ENCODE measurements around the gene LRWD1.
A peak's percentile ranks its signal among the peaks of the same experiment; 100 is the strongest.
"Not testable (repeated sequence)": the region's sequence is repeated elsewhere in the genome, so short reads cannot be mapped to it uniquely, and the experiment has no call there.

LRWD1 gene

DNA sequence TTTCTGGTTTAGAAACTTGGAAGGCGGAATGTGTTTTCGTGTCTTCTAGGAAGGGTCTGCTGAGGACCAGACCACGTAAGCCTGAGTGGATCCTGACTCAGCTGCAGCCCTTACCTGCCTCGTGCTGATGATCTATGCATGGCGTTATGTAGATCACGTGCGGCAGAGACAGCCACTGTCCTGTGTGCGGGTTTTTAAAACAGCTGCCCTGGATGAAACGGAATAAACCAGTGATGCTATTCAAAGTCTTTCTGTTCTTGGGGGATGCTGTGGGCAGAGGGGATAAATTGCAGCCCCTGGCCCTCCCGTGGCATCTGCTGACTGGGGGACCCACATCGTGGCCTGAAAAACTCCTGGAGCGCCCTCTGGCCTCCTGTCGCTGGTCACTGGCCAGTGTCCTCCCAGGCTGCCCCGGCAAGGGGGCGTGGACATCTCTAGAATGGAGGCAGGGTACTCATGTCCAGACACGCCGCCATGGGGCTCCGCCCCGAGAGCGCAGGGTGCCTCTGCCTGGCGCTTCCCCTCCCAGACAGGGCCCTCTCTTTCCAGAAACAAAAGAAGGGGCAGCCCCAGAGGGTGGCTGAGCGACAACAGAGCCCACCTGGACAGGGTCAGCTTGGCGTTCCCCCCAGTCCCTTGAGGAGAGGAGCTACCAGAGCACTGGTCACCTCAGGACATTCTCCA, 13.3 kb upstream of the LRWD1 start:
- no peak for DNase-seq
- no peak for TF ChIP-seq POLR2A (IDR thresholded peaks at IDR 0.05; ENCODE audit: low read length)
- no peak for TF ChIP-seq GATA1 (IDR thresholded peaks at IDR 0.05; ENCODE audit: low read depth, low read length)

DNA sequence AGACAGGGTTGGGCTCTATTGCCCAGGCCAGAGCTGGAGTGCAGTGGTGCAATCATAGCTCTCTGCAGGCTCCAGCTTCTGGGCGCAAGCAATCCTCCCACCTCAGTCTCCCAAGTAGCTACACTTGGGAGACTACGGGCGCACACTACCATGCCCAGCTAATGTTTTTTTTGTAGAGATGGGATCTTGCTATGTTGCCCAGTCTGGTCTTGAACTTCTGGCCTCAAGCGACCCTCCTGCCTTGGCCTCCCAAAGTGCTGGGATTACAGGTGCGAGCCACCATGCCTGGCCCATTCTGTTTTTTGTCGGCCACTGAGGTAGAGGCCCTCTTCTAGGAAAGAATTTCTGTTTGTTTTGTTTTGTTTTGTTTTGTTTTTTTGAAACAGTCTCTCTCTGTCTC, 12.3 kb upstream of the LRWD1 start:
- TF ChIP-seq POLR2A (IDR thresholded peaks at IDR 0.05; ENCODE audit: low read length) (no peak), GATA1 (IDR thresholded peaks at IDR 0.05; ENCODE audit: low read depth, low read length) (no peak)
- DNase-seq, result no peak

DNA sequence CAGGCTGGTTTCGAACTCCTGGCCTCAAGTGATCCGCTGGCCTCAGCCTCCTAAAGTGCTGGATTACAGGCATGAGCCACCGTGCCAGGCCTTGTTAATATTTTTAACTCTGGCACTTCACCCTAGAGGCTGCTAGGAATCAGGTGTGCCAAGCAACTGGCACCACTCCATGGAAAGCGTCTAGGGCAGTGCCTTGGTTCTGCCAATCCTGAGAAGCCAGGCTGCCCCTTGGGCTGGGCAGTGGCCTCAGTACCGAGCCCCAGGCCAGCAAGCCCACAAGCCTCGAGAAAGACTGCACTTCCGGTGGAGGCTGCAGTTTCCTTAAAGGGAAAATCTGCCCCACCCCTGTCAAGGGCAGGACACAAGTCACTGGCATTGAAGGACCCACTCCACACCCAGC, 11.5 kb upstream of the LRWD1 start:
- no peak for DNase-seq
- TF ChIP-seq POLR2A (IDR thresholded peaks at IDR 0.05; ENCODE audit: low read length), result no peak
- no peak for TF ChIP-seq GATA1 (IDR thresholded peaks at IDR 0.05; ENCODE audit: low read depth, low read length)

DNA sequence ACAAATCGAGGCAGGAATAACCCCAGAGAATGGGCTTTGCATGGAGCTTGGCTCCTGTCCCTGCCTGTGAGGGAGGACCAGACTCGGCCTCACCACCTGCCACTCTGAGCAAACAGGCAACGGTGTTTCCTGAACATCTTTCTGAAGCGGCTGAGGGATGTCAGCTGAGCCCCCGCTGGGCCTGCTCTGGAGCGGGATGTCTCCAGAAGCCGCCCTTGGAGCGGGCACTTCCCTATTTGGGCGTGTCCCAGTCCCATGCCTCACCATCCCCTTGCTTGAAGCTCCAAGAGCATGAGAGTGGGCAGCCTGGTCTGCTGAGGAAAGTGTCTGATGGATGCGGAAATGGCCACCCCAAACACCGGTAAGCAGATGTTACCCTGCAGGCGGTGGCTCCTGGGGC, 10.3 kb upstream of the LRWD1 start:
- TF ChIP-seq POLR2A (IDR thresholded peaks at IDR 0.05; ENCODE audit: low read length) (no peak), GATA1 (IDR thresholded peaks at IDR 0.05; ENCODE audit: low read depth, low read length) (no peak)
- no peak for DNase-seq

DNA sequence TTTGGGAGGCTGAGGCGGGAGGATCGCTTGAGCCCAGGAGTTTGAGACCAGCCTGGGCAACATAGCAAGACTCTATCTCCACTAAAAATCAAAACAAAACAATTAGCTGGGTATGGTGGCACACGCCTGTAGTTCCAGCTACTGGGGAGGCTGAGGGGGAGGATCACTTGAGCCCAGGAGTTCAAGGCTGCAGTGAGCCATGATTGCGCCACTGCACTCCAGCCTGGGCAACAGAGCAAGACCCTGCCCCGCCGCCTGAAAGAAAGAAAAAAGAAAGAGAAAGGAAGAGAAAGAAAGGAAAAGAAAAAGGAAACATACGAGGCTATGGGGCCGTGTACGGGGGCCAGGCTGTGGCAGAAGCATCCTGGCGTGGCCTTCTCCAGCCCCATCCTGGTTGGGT, 9.9 kb upstream of the LRWD1 start:
- DNase-seq, result not testable (repeated sequence)
- TF ChIP-seq POLR2A (IDR thresholded peaks at IDR 0.05; ENCODE audit: low read length), result peak; percentile 14

DNA sequence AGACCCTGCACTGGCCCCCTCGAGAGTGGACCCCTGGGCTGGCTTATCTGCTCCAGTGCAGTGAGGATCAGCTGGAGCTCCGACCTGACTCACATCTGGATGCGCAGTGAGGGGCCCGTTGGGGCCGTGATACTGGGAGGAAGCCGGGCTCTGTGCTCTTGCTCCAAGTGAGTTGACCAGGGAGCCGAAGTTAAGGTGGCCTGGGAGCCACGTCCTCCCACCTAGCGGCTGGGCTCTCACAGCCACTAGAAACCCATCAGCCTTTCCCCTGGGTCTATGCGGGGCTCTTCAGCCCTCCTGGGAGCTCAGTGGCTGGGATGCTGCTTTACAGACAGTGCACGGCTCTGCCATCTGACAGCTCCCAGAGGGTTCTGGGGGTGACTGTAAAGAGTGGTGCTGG, 9.2 kb upstream of the LRWD1 start:
- TF ChIP-seq POLR2A (IDR thresholded peaks at IDR 0.05; ENCODE audit: low read length) (no peak), GATA1 (IDR thresholded peaks at IDR 0.05; ENCODE audit: low read depth, low read length) (no peak)
- no peak for DNase-seq

DNA sequence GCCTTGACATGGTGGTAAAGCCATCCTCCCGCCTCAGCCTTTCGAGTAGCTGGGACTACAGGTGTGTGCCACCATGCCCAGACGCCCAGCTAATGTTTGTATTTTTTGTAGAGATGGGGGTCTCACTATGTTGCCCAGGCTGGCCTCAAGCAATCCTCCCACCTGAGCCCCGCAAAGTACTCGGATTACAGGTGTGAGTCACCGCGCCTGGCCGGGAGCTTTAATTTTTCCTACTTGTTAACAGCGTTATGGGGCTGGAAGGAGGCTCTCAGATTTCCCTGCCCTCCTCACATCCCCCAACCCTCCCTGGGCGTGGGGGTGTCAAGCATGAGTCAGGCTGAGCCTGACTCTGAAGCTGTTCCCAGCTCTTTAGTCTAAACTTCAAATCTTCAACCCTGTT, 8.5 kb upstream of the LRWD1 start:
- no peak for TF ChIP-seq GATA1 (IDR thresholded peaks at IDR 0.05; ENCODE audit: low read depth, low read length)
- TF ChIP-seq POLR2A (IDR thresholded peaks at IDR 0.05; ENCODE audit: low read length), result no peak

DNA sequence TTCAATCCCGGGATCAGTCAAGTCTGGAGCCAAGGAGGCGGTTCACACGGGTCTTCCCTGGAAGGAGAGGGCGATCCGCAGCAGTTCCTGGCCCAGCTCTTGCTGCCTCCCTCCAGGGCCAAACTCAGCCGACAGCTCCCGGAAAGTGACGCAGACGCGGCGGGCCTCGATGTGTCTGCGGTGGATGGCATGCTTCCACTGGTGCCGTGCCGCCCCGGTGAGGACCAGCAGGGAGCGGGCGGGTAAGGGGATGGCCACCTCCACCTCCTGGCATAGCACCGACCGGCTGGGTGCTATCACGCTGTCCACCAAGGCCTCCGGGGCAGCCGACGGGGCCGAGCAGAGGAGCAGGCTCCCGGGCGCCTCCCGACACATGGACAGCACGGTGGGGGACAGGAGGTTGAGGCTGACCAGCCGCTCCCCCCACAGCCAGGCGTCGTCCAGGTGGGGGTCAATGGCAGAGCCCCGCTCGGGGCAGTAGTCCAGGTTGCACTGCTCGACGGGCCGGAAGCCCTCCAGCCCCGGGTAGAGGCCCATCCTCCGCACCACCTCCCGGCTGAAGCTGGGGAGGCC, 7.3 kb upstream of the LRWD1 start:
- DNase-seq, result no peak
- TF ChIP-seq POLR2A (IDR thresholded peaks at IDR 0.05; ENCODE audit: low read length) (no peak), GATA1 (IDR thresholded peaks at IDR 0.05; ENCODE audit: low read depth, low read length) (no peak)

More for the DNA sequence above, 8.5 kb upstream of the LRWD1 start:
- no peak for DNase-seq

DNA sequence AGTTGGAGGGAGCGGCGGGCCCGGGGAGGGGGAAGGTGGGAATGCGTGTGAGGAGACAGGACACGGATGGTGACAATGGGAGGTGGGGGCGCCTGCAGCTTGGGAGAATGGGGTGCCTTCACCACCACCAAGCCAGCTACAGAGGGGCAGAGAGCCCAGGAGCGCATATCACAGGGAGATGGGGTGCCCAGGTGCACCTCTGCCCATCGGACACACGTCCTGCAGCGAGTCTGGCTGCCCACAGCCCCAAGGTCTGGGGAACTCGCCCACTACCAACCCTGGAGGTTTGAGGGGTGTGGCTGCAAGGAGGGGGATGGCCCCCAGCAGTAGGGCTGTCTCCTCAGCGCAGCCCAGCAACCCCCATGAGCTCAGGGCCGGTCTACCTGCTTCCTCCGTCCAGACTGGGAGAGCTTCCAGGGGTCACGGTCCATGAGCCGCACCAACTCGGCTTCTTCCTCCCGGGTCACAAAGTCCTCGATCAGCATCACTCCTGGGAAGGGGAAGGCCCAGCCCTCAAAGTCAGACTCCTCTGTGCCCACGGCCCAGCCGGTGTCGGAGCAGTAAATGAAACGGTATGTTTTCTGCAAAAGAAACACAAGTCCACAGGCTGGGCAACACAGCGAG, 5.5 kb upstream of the LRWD1 start:
- DNase-seq, result no peak
- TF ChIP-seq GATA1 (IDR thresholded peaks at IDR 0.05; ENCODE audit: low read depth, low read length) (no peak), POLR2A (IDR thresholded peaks at IDR 0.05; ENCODE audit: low read length) (no peak)

DNA sequence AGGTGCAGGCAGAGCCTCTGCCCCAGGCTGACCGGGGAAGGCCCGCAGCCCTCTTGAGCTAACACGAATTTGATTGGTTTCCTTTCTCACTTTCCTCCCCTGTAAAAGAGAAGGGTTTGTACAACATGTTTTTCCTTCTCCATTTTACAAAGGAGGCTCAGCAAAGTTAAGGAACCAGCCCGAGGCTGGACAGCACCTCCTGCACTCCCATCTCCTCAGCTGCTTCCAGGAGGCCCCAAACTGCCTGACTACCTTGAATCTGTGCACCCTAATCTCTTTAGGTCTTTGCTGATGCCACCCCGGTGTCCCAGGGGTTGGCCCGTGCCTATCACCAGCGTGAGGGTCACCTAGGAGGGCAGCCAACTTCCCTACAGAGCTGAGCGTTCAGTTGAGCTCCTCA, 4.3 kb upstream of the LRWD1 start:
- no peak for TF ChIP-seq POLR2A (IDR thresholded peaks at IDR 0.05; ENCODE audit: low read length)
- TF ChIP-seq GATA1 (IDR thresholded peaks at IDR 0.05; ENCODE audit: low read depth, low read length), result no peak
- DNase-seq, result no peak

DNA sequence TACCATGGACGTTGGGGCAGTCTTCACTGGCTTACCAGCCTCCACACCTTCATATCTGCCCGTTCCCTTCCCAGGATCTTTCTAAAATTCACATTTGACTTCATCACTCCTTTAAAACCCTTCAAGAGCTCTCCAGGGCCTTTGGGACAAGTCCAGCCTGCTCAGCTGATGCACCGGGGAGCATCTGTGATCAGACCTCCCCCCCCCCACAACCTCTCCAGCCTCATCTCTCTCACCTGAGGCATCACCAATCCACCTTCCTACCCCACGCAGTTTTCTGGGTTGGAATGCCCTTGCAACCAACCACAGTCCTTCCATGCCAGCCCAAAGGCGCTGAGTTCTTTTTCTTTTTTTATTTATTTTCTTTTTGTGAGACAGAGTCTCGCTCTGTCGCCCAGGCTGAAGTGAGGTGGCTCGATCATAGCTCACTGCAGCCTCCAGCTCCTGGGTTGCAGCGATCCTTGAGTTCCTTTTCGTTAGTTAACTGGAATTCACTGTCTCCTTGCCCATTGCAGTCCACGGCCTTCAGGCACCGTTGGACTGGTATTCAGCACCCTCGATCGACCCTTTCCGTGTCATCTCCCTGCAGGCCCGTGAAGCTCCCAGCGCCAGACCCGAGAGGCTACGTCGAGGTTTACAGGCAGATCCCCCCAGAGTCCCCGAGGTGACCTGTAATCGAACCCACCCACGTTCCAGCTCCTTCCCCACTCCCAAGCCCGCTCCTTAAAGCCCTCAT, 775 bp upstream of the LRWD1 start:
- TF ChIP-seq POLR2A (IDR thresholded peaks at IDR 0.05; ENCODE audit: low read length), result no peak
- TF ChIP-seq GATA1 (IDR thresholded peaks at IDR 0.05; ENCODE audit: low read depth, low read length), result no peak
- DNase-seq, result peak; percentile 55 to 65

DNA sequence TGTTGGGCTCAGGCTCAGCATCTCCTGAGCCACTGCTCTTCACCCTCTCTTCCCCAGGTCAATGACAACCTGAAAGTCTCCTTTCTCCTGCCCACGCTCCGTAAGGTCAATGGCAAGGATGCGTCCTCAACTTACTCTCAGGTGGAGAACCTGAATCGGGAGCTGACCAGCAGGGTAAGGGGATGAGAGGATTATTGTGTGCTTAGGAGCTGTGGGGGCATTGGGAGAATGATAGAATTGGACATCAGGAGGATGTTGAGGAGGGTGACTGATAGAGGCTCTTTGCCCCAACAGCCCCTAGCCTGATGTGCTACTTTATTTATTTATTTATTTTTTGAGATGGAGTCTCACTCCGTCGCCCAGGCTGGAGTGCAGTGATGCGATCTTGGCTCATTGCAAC, 1.3 kb downstream of the LRWD1 start:
- TF ChIP-seq POLR2A (IDR thresholded peaks at IDR 0.05; ENCODE audit: low read length) (no peak), GATA1 (IDR thresholded peaks at IDR 0.05; ENCODE audit: low read depth, low read length) (no peak)
- DNase-seq, result no peak

DNA sequence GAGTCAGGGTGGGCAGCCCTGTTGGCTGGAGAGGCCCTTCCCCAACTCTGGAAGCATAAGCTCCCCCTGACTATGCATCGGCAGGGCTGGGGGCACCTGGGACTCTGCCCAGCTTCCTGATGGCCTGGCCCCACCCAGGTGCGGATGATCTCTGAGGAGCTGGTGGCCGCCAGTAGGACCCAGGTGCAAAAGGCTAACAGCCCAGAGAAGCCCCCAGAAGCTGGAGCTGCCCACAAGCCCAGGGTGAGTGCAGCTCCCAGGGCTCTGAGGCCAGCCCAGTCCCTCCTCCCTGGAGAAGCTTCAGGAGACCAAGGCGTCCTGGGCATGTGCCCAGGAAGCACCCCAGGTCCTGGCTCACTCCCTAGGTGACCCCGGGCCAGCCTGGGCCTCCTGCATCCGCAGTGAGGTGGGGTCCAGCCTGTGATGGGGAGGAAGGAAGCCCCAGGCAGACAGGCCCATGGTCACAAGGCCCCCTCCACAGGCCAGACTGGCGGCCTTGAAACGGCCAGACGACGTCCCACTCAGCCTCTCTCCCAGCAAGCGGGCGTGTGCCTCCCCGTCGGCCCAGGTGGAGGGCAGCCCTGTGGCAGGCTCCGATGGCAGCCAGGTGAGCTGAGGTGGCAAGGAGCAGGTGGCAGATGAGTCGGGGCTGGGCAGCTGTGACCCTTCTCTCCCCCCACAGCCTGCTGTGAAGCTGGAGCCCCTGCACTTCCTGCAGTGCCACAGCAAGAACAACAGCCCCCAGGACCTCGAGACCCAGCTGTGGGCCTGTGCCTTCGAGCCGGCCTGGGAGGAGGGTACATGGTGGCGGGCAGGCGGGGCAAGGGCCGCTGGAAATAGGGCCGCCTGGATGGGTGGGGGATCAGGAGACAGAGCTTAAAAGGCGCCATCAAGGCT, 3.0 kb downstream of the LRWD1 start:
- no peak for DNase-seq
- no peak for TF ChIP-seq GATA1 (IDR thresholded peaks at IDR 0.05; ENCODE audit: low read depth, low read length)
- TF ChIP-seq POLR2A (IDR thresholded peaks at IDR 0.05; ENCODE audit: low read length), result no peak

Measured in erythroblast (primary cell).